CD4-positive, alpha-beta T cell treated with Interleukin-4 for 1 hour (primary cell): ENCODE measurements around the gene ALG12.
A peak's percentile ranks its signal among the peaks of the same experiment; 100 is the strongest.

Experiments used
- DNase-seq, 2 donors: peaks; one replicate each; pipeline ENCODE4 v3.0.0-alpha.2; 2020 to 2022

ALG12 gene

DNA sequence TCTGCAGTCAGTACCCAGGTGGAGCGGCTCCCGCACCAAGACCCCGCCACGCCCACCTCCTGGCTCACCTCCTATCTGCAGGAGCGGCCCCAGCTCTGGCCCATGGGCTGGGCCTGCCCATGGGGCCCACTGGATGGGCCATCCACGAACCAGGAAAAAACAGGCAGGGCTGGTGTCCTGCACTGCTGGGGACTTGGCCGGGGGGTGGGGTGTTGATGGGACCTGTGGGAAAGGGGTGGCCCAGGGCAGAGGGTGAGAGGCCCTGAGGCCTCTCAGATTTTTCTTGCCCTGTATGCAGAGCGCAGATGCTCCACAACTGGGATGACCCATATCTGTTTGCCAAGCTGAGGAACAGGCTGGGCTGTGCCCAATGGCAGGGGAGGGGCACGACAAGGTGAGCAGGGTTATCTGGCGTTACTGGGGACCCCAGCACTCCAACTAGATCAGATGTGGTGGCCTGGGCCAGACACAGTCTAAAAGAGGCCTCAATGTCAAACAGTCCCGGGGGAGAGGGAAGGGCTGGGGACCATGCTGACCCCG lies 39.7 kb upstream of the ALG12 start:
- no peak for DNase-seq

- DNase-seq = no peak
Observed at GRCh38 chr22:49956914-49957825, 38.9 kb upstream of the ALG12 start.

DNA sequence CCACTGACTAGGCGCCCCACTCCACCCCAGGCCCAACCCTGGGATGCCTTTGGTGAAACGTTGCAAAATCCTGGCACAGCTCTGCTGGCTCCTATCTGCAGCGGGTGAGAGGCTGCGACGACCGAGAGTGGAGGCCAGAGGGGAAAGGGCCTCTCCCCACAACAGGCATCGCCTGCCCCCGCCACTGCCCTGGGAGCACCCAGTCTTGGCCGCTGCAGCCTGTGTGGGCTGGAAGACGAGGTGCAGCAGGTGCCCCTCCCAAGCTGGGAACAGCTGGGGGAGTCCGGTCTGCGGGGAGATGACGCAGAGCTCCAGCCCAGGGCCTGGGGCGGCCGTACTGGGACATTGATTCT lies 38.2 kb upstream of the ALG12 start:
- DNase-seq = no peak

DNA sequence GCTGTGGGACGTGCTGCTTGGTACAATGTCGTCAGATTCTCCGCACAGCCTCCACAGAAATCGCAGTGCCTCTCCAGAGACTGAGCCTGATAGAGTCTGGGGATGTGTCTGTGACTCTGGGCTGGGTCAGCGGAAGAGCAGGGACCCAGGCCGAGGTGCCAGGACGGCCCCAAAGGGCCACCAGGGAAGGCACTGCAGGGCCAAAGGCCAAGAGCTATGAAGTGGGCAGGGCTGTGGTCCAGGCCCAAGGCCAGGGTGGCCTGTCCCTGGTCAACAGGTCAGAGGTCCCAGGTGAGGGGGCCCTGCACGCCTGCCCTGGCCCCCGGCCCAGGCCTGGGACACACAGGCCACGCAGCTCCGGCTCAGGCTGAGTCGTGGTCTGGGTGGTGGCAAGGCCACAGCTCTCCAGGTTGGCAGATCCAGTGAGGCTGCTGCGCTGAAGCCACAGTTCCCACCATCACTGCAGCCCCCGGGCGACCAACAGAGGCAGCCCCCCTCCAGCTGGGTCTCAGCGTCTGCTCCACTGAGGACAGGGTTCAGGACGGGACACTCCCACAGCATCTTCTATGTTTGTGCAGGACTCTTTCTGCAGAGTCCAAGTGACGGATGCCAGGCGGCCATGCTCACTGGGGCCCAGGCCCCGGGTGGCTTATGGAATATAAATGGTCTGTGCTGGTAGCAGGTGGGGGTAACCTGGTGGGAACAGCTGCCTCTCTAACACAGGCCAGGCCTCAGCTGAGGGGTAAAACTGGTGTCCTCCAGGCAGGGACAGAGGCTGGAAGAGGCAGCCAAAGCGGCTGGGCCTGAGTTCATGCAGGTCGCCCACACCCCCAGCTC lies 37.6 kb upstream of the ALG12 start:
- no peak for DNase-seq

DNA sequence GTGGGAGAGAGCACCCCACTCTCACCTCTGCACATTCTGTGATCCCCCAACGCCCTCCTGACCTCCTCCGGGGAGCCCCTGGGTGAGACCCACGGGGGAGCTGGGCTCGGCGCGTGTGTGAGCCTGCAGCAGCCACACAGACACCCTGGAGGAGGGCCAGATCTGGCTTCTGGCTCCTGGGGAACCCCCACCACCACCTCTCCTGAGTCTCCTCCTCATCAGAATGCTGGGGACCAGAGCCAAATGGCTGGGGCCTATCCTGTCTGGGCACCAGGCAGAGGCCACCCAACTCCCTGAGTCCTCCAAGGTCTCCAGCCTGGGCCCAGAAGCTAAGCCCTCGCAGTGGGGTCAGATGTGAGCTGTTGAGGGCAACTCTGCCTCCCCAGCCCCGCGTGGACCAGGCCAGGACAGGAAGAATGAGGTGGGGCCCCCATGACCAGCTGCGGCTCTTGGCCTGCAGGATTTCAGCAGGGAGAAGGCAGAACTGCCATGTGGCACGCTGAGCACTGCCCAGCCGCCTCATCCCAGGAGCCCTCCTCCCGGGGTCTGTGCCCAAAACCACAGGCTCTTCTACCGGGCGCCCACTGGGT lies 36.8 kb upstream of the ALG12 start:
- DNase-seq = no peak

GRCh38 chr22:49954354-49954753 lies 36.1 kb upstream of the ALG12 start:
- no peak for DNase-seq

DNA sequence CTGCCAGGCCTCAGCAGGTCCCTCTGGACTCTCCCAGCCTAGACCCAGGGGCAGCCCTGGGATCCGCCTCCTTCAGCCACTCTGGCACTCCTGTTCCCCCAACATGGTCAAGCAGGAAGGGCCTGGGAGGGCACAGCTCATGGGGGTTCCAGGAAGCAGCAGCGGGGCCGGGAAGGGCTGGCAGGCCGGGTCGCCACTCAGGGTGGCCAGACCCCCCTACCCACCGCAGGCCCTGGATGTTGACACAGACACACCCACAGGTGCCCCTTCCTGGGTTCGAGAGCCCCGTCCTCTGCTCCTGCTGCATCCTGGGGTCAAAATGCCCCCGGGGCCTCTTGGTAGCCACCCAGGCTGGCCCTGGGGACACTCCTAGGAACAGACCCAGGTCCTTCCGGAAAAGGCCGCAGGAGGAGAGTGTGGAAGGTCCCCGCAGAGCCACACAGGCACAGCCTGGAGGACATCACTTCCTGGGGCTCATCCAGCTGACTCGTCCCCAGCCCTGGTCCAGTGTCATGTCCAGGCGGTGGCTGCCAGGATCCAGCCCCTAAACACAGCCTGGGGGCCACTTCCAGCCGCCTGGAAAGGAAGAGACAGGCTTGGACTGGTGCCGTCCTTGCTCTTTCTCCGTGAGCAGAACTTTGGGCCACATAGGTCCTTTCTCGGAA lies 35.6 kb upstream of the ALG12 start:
- no peak for DNase-seq

DNA sequence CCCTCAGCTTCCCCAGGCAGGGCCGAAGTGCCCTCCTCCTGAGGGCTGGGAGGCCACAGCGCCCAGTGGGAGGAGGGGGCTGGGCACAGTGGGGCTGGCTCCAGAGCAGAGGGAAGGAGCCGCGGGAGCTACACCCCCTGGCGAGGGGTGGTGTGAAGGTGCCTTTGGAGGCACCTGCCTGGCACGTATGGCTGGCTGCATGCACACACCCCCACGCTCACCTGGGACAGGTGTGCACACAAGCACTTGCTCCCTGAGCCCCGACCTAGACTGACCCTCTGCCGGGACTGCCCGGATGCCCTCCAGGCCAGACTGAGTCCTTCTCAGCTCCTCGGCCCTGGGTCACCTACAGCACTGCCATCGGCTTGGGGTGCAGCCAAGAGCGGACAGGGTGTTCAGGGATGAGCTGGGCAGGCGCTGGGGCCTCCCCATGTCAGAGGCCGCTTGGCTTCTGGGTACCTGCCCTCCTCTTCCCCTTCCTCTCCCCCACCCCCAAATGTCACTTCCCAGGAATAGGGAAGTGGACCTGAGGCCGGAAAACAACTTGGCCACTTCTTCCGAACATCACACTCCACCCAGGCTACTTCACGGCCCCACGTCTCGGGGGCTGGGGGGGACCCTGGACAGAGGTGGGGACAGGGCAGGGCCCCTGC lies 34.9 kb upstream of the ALG12 start:
- DNase-seq = peak; percentile 23 to 68

GRCh38 chr22:49951986-49952896 lies 34.0 kb upstream of the ALG12 start:
- DNase-seq = no peak

DNA sequence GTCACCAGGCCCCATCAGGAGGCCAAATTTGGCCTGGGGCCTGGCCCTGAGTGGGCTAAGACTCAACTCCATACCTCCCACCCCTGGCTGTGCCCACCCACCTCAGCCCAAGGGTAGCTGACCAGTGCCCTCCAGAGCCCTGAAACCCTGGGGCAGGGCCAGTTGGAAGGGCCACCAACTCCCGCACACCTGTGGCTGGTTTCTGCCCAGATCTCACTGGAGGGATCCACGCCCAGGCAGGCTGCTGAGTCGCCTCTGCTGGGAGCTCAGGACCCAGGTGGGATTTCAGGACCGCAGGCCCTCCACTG lies 33.4 kb upstream of the ALG12 start:
- no peak for DNase-seq

- no peak for DNase-seq
Observed at GRCh38 chr22:49951000-49951677, 32.9 kb upstream of the ALG12 start.

DNA sequence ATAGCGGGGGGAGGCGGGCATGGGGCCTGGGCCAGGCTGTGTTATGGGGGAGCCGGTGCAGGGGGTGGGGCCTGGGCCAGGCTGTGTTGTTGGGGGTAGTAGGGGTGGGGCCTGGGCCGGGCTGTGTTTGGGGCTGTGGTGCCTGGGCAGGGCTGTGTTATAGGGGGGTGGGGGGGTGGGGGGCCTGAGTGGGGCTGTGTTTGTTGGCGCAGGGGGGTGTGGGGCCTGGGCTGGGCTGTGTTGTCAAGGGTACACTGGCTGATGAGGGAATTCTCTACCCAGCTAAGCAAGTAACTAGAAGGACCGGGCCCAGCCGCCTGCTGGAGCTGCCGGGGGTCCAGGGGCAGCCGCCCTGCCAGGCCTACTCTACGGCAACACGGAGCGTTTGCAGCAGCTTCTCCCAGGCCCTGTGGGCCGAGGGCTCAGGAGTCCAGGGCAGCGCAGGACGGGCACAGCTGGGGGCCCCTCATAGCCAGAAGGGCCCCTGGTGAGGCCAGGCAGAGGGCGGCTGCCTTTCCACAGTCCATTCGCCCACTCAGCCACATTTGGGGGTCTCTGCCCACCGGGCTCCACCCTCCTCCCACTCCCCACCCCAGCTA lies 32.3 kb upstream of the ALG12 start:
- DNase-seq = no peak

DNA sequence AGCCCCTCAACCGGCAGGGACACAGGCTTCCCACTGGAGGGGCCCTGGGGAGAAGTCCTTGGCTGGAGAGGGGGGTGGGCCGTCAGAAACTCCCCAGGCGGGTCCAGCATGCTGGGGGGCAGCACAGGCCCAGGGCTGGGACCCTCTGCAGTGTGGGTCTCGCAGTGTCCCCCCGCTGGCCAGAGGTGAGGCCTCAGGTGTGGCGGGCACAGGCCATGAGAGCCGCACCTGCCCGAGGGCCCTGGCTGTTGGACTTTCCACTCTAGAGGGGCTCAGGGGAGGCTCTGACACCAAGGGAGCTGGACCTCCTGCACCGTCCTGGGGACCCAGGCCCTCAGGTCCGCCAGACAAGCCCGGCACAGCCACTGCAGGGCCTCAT lies 31.7 kb upstream of the ALG12 start:
- DNase-seq = no peak

GRCh38 chr22:49948958-49949913 lies 31.0 kb upstream of the ALG12 start:
- DNase-seq = no peak

DNA sequence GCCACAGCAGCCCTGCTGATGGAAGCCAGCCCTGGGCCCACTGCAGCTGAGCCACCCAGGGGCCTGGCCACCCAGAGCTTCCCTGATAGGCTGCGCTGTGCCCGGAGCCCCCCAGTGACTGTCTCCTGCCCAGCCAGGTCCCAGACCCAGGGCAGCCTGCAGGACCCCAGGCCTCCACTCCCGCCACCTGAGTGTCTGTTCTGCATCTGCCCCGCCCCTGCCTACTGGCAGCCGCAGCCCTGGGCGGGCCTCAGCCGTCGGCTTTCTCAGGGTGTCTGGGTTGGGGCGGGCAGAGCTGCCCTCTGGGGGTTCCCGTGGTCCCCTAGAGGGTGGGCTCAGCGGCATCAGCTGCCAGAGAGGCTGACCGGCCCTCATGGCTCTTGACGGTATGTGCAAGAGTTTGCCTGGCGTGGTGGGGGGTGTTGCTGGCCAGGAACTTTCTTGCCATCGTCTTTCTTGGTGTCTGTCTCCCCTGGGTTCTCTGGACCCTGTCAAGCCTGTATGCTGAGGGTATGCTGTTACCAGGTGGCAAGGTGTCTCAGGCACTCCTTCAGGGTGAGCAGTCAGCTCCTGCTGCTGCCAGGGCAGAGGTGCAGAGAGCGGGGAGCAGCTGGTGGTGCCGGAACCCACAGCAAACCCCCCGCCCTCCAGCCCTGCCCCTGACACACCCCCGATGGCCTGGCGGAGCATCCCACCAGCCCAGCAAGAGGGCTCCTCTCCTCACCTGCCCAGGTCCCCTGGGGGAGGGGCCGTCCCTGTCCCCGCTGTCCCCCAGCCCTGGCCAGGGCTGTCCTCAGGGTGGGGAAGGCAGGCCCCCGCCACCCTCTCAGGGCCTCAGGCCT lies 30.1 kb upstream of the ALG12 start:
- DNase-seq = no peak

- DNase-seq = no peak
Observed at GRCh38 chr22:49947296-49947622, 29.0 kb upstream of the ALG12 start.

GRCh38 chr22:49946612-49947295 lies 28.5 kb upstream of the ALG12 start:
- DNase-seq = no peak
